MM.1S (cell line): ENCODE results near the gene ZNF74.

ENCODE experiments used
- DNase-seq: peaks from one replicate; pipeline ENCODE4 v3.0.0-alpha.2; 2015
- H2AFZ ChIP-seq: fragments of 300-600 bp; sonication (generic); 2 replicates; pipeline ENCODE4 v1.6.0; 2016; ENCODE audit warnings: antibody characterized with exemption, low read length
- H3F3A ChIP-seq: fragments of 300-600 bp; sonication (generic); 2 replicates; pipeline ENCODE4 v1.6.1; 2016; ENCODE audit warnings: mild to moderate bottlenecking, antibody characterized with exemption, low read length, moderate library complexity, mixed read lengths; ENCODE audit not compliant: insufficient read depth
- H3K27ac ChIP-seq: fragments of 300-600 bp; sonication (generic); 2 replicates; pipeline ENCODE4 v1.5.1; 2016; ENCODE audit warnings: mild to moderate bottlenecking, low read length
- H3K27me3 ChIP-seq: fragments of 300-600 bp; sonication (generic); replicated peaks from 2 replicates; pipeline ENCODE4 v1.6.0; 2016; ENCODE audit warnings: low read length; ENCODE audit not compliant: insufficient read depth
- H3K36me3 ChIP-seq: fragments of 300-600 bp; sonication (generic); replicated peaks from 2 replicates; pipeline ENCODE4 v1.6.1; 2016; ENCODE audit warnings: mild to moderate bottlenecking, low read length, mixed read lengths; ENCODE audit not compliant: insufficient read depth
- H3K4me1 ChIP-seq: fragments of 300-600 bp; sonication (generic); 2 replicates; pipeline ENCODE4 v1.6.1; 2016; ENCODE audit warnings: low read length, mixed read lengths
- H3K4me2 ChIP-seq: fragments of 300-600 bp; sonication (generic); 2 replicates; pipeline ENCODE4 v1.6.0; 2016; ENCODE audit warnings: low read depth, low read length
- H3K4me3 ChIP-seq: fragments of 300-600 bp; sonication (generic); 2 replicates; pipeline ENCODE4 v1.5.1; 2016; ENCODE audit warnings: low read length, mixed read lengths
- H3K79me2 ChIP-seq: fragments of 300-600 bp; sonication (generic); 2 replicates; pipeline ENCODE4 v1.6.1; 2016; ENCODE audit warnings: mixed run types, low read length, mixed read lengths
- H3K9ac ChIP-seq: fragments of 300-600 bp; sonication (generic); 2 replicates; pipeline ENCODE4 v1.6.1; 2016; ENCODE audit warnings: low read length, mixed read lengths
- H3K9me2 ChIP-seq: fragments of 300-600 bp; sonication (generic); replicated peaks from 2 replicates; pipeline ENCODE4 v1.6.1; 2016; ENCODE audit warnings: mild to moderate bottlenecking, low read length, mixed read lengths; ENCODE audit not compliant: insufficient read depth
- H3K9me3 ChIP-seq: fragments of 300-600 bp; sonication (generic); replicated peaks from 2 replicates; pipeline ENCODE4 v1.6.1; 2016; ENCODE audit warnings: mild to moderate bottlenecking, low read length, mixed read lengths; ENCODE audit not compliant: insufficient read depth
- H4K20me1 ChIP-seq: fragments of 300-600 bp; sonication (generic); 2 replicates; pipeline ENCODE4 v1.6.1; 2016; ENCODE audit warnings: mild to moderate bottlenecking, low read length, moderate library complexity, mixed read lengths; ENCODE audit not compliant: insufficient read depth
- EZH2 ChIP-seq: fragments of 300-600 bp; sonication (generic); optimal IDR thresholded peaks from 2 replicates; pipeline ENCODE3; 2017; ENCODE audit warnings: low read depth, mild to moderate bottlenecking, antibody characterized with exemption, low read length, mixed read lengths
- EZH2phosphoT487 ChIP-seq: fragments of 300-600 bp; sonication (generic); IDR thresholded peaks from 2 replicates; pipeline ENCODE4 v1.6.1; 2018; ENCODE audit warnings: antibody characterized with exemption, low read length
- TF ChIP-seq, protein P1 (sequence below): fragments of 300-600 bp; sonication (generic); IDR thresholded peaks from 2 replicates; pipeline ENCODE4 v1.5.1; 2016; ENCODE audit warnings: antibody characterized with exemption, low read length, mixed read lengths

ZNF74 gene

DNA sequence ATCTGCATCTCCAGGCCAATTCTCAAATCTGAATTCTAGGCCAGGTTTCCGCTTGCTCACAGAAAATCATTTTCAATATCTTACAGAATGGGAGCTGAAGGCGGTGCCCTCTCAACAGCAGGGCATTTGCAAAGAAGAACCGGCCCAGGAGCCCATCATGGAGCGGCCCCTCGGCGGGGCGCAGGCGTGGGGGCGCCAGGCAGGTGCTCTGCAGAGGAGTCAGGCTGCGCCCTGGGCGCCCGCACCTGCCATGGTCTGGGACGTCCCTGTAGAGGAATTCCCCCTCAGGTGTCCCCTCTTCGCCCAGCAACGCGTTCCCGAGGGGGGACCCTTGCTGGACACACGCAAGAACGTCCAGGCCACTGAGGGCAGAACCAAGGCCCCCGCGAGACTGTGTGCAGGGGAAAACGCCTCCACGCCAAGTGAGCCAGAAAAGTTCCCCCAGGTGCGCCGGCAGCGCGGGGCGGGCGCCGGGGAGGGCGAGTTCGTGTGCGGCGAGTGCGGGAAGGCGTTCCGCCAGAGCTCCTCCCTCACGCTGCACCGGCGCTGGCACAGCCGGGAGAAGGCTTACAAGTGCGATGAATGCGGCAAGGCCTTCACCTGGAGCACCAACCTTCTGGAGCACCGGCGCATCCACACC is 11.5 kb downstream of the ZNF74 start:
- H3K27me3 ChIP-seq, result no peaks in the 10 kb centered on the region
- H3K9me2 ChIP-seq, result no peaks in the 10 kb centered on the region
- H3K4me2 ChIP-seq, result no peak overlapping the region
- no peaks in the 10 kb centered on the region for H3F3A ChIP-seq
- no peaks in the 10 kb centered on the region for H3K79me2 ChIP-seq
- H2AFZ ChIP-seq, result no peak overlapping the region
- DNase-seq, result no peak
- no peaks in the 10 kb centered on the region for H3K9me3 ChIP-seq
- no peak overlapping the region for H3K4me3 ChIP-seq
- no peak overlapping the region for H3K9ac ChIP-seq
- no peaks in the 10 kb centered on the region for H3K36me3 ChIP-seq
- no peaks in the 10 kb centered on the region for H3K4me1 ChIP-seq
- H4K20me1 ChIP-seq, result no peaks in the 10 kb centered on the region
- TF ChIP-seq EZH2 (no peak), EZH2phosphoT487 (no peak)
- TF ChIP-seq, protein P1, sequence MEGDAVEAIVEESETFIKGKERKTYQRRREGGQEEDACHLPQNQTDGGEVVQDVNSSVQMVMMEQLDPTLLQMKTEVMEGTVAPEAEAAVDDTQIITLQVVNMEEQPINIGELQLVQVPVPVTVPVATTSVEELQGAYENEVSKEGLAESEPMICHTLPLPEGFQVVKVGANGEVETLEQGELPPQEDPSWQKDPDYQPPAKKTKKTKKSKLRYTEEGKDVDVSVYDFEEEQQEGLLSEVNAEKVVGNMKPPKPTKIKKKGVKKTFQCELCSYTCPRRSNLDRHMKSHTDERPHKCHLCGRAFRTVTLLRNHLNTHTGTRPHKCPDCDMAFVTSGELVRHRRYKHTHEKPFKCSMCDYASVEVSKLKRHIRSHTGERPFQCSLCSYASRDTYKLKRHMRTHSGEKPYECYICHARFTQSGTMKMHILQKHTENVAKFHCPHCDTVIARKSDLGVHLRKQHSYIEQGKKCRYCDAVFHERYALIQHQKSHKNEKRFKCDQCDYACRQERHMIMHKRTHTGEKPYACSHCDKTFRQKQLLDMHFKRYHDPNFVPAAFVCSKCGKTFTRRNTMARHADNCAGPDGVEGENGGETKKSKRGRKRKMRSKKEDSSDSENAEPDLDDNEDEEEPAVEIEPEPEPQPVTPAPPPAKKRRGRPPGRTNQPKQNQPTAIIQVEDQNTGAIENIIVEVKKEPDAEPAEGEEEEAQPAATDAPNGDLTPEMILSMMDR, result no peak
- H3K27ac ChIP-seq, result no peak overlapping the region

DNA sequence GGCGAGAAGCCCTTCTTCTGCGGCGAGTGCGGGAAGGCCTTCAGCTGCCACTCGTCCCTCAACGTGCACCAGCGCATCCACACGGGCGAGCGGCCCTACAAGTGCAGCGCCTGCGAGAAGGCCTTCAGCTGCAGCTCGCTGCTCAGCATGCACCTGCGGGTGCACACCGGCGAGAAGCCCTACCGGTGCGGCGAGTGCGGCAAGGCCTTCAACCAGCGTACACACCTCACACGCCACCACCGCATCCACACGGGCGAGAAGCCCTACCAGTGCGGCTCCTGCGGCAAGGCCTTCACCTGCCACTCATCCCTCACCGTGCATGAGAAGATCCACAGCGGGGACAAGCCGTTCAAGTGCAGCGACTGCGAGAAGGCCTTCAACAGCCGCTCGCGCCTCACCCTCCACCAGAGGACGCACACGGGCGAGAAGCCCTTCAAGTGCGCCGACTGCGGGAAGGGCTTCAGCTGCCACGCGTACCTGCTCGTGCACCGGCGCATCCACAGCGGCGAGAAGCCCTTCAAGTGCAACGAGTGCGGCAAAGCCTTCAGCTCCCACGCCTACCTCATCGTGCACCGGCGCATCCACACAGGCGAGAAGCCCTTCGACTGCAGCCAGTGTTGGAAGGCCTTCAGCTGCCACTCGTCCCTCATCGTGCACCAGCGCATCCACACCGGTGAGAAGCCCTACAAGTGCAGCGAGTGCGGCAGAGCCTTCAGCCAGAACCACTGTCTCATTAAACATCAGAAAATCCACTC is 12.2 kb downstream of the ZNF74 start:
- no peak for TF ChIP-seq EZH2phosphoT487
- TF ChIP-seq EZH2, result no peak
- TF ChIP-seq, protein P1, result no peak
- Histone ChIP-seq H3K9me2 (no peaks in the 10 kb centered on the region), H3K27me3 (no peaks in the 10 kb centered on the region), H3K4me3 (no peak overlapping the region), H3K27ac (no peak overlapping the region), H3K79me2 (no peaks in the 10 kb centered on the region), H3K4me2 (no peak overlapping the region), H4K20me1 (no peaks in the 10 kb centered on the region), H3F3A (no peaks in the 10 kb centered on the region), H3K36me3 (no peaks in the 10 kb centered on the region), H3K9ac (no peak overlapping the region), H2AFZ (no peak overlapping the region), H3K9me3 (no peaks in the 10 kb centered on the region), H3K4me1 (no peaks in the 10 kb centered on the region)
- DNase-seq, result no peak

DNA sequence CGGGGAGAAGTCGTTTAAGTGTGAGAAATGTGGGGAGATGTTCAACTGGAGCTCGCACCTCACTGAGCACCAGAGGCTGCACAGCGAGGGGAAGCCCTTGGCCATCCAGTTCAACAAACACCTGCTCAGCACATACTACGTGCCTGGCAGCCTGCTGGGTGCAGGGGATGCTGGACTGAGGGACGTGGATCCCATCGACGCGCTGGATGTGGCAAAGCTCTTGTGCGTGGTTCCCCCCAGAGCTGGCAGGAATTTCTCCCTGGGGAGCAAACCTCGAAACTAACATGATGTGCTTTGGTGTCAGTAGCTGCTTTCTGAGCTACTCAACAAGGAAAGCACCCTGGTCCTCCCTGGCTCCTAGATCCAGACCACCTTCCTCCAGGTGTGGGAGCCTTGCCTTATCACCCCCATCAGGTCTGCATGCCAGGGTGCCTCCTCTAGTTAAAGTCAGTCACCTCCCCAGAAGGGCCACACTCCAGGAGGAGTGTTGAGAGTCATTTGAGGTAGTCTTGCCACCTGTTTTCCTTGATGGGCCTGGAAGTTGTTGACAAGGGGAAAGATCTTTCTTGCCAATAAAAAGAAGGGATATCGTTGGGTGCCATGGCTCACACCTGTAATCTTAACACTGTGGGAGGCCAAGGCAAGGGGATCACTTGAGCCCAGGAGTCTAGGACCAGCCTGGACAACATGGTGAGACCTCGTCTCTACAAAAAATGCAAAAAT is 12.9 kb downstream of the ZNF74 start:
- no peak overlapping the region for H3K4me3 ChIP-seq
- H4K20me1 ChIP-seq, result no peaks in the 10 kb centered on the region
- TF ChIP-seq EZH2 (no peak), EZH2phosphoT487 (no peak)
- TF ChIP-seq, protein P1, result no peak
- no peaks in the 10 kb centered on the region for H3K36me3 ChIP-seq
- H3K9me3 ChIP-seq, result no peaks in the 10 kb centered on the region
- no peak overlapping the region for H3K27ac ChIP-seq
- H3K79me2 ChIP-seq, result no peaks in the 10 kb centered on the region
- no peak overlapping the region for H3K9ac ChIP-seq
- H3K9me2 ChIP-seq, result no peaks in the 10 kb centered on the region
- no peaks in the 10 kb centered on the region for H3K4me1 ChIP-seq
- no peak overlapping the region for H2AFZ ChIP-seq
- DNase-seq, result no peak
- H3K27me3 ChIP-seq, result no peaks in the 10 kb centered on the region
- H3F3A ChIP-seq, result no peaks in the 10 kb centered on the region
- H3K4me2 ChIP-seq, result no peak overlapping the region
